Trophoblast cell (in vitro differentiated cells and primary cell): ENCODE measurements around the gene ASIC2.

Experiments used
- DNase-seq, 2 donors: peaks; one replicate each; pipeline ENCODE4 v3.0.0-alpha.2; 2016
- H2AFZ ChIP-seq: 2 replicates; pipeline ENCODE4 v1.6.1; 2013; ENCODE audit warnings: low read length, moderate library complexity, mild to moderate bottlenecking; ENCODE audit not compliant: insufficient read depth, poor library complexity
- H2AK5ac ChIP-seq: 2 replicates; pipeline ENCODE4 v1.6.1; 2013; ENCODE audit warnings: mild to moderate bottlenecking, low read length
- H2BK120ac ChIP-seq: 2 replicates; pipeline ENCODE4 v1.6.1; 2013; ENCODE audit warnings: low read length, mild to moderate bottlenecking, moderate library complexity; ENCODE audit not compliant: insufficient read depth, poor library complexity
- H2BK12ac ChIP-seq: 2 replicates; pipeline ENCODE4 v1.6.1; 2013; ENCODE audit warnings: mild to moderate bottlenecking, low read length, moderate library complexity
- H2BK5ac ChIP-seq: 2 replicates; pipeline ENCODE4 v1.6.1; 2013; ENCODE audit warnings: low read length, low read depth, moderate library complexity, mild to moderate bottlenecking; ENCODE audit not compliant: poor library complexity
- H3K14ac ChIP-seq: 2 replicates; pipeline ENCODE4 v1.6.1; 2013; ENCODE audit warnings: mild to moderate bottlenecking, low read length
- H3K18ac ChIP-seq: 2 replicates; pipeline ENCODE4 v1.6.1; 2013; ENCODE audit warnings: mild to moderate bottlenecking, low read length
- H3K23ac ChIP-seq: 2 replicates; pipeline ENCODE4 v1.6.1; 2013; ENCODE audit warnings: low read length
- H3K27ac ChIP-seq: 2 replicates; pipeline ENCODE4 v1.5.1; 2013; ENCODE audit warnings: low read depth, mild to moderate bottlenecking, inconsistent platforms, low read length, moderate library complexity
- H3K27me3 ChIP-seq: 2 replicates; pipeline ENCODE4 v1.6.1; 2013; ENCODE audit warnings: inconsistent platforms, mild to moderate bottlenecking, low read length, moderate library complexity; ENCODE audit not compliant: insufficient read depth
- H3K36me3 ChIP-seq, 2 experiments: 1 replicate in 1 of 2; 2 replicates in 1 of 2; pipeline ENCODE4 v1.6.1; 2013; ENCODE audit warnings: low read length in 2 of 2, mild to moderate bottlenecking in 2 of 2, moderate library complexity in 1 of 2; ENCODE audit not compliant: insufficient read depth in 2 of 2, control insufficient read depth in 1 of 2
- H3K4ac ChIP-seq: 2 replicates; pipeline ENCODE4 v1.6.1; 2013; ENCODE audit warnings: low read depth, mild to moderate bottlenecking, low read length, moderate library complexity
- H3K4me1 ChIP-seq, 2 experiments: 1 replicate in 1 of 2; 2 replicates in 1 of 2; pipeline ENCODE4 v1.6.1; 2013; ENCODE audit warnings: low read length in 2 of 2, mild to moderate bottlenecking in 2 of 2, moderate library complexity in 1 of 2; ENCODE audit not compliant: insufficient read depth in 2 of 2, control insufficient read depth in 1 of 2
- H3K4me2 ChIP-seq: 2 replicates; pipeline ENCODE4 v1.6.1; 2013; ENCODE audit warnings: inconsistent platforms, mild to moderate bottlenecking, low read length, moderate library complexity
- H3K4me3 ChIP-seq: 2 replicates; pipeline ENCODE4 v1.5.1; 2013; ENCODE audit warnings: mild to moderate bottlenecking, low read depth, low read length, inconsistent platforms
- H3K79me1 ChIP-seq: one replicate; pipeline ENCODE4 v1.6.1; 2013; ENCODE audit warnings: low read length
- H3K79me2 ChIP-seq: 2 replicates; pipeline ENCODE4 v1.6.1; 2013; ENCODE audit warnings: low read length, mild to moderate bottlenecking; ENCODE audit not compliant: control insufficient read depth, insufficient read depth, poor library complexity
- H3K9ac ChIP-seq: 2 replicates; pipeline ENCODE4 v1.6.1; 2013; ENCODE audit warnings: mild to moderate bottlenecking, low read length
- H3K9me3 ChIP-seq: 2 replicates; pipeline ENCODE4 v1.6.1; 2013; ENCODE audit warnings: low read depth, mild to moderate bottlenecking, control low read depth, inconsistent platforms, low read length; ENCODE audit not compliant: insufficient read depth
- H4K12ac ChIP-seq: 2 replicates; pipeline ENCODE4 v1.6.1; 2013; ENCODE audit warnings: low read depth, mild to moderate bottlenecking, low read length, moderate library complexity
- H4K8ac ChIP-seq: 2 replicates; pipeline ENCODE4 v1.6.1; 2013; ENCODE audit warnings: low read depth, mild to moderate bottlenecking, low read length, moderate library complexity
- H4K91ac ChIP-seq: one replicate; pipeline ENCODE4 v1.6.1; 2013; ENCODE audit warnings: low read depth, mild to moderate bottlenecking, low read length, moderate library complexity
- WGBS: extraction: QIAGEN DNeasy Blood & Tissue Kit; methylation state at CpG from one replicate; pipeline ENCODE4 v1.1.7; 2013; ENCODE audit warnings: missing lambda C conversion rate; ENCODE audit not compliant: insufficient read length, insufficient coverage; ENCODE audit errors: extremely low coverage; 5-methylcytosine and 5-hydroxymethylcytosine counted together

ASIC2 gene

DNA sequence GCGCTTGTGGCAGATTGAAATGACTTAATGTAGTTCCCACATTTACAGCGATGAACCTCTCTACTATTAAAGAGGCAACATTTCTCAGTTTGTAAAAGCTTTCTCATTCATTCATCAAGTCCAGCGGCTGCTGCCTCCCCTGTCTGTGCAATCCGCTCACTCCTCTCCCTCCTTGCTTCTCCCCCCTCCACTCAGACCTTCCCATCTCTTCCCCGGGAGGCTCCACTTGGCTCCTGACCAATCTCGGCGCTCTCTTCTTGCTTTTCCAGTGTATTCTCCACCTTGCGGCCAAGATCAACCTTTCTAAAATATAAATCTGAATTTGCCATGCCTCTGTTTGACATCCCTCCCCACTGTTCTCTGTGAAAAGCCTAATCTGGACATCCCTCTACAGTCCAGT, 117.5 kb downstream of the ASIC2 start:
- Histone ChIP-seq H2BK12ac (no peak overlapping the region), H3K4ac (no peak overlapping the region), H3K79me1 (no peaks in the 10 kb centered on the region), H2BK120ac (no peak overlapping the region), H2AFZ (no peak overlapping the region), H3K18ac (no peak overlapping the region), H3K4me1 (no peaks in the 10 kb centered on the region), H4K8ac (no peak overlapping the region), H3K9me3 (peaks cover 2% of the 10 kb centered on the region), H4K91ac (no peak overlapping the region), H3K27ac (no peak overlapping the region), H2AK5ac (no peak overlapping the region), H4K12ac (no peak overlapping the region), H2BK5ac (no peak overlapping the region), H3K27me3 (no peaks in the 10 kb centered on the region), H3K4me2 (no peak overlapping the region), H3K4me3 (no peak overlapping the region), H3K79me2 (no peaks in the 10 kb centered on the region), H3K23ac (no peak overlapping the region), H3K9ac (no peak overlapping the region), H3K36me3 (no peaks in the 10 kb centered on the region), H3K14ac (no peak overlapping the region)
- WGBS = no CpG with 5 or more reads among the region's 8 CpGs
- no peak for DNase-seq

DNA sequence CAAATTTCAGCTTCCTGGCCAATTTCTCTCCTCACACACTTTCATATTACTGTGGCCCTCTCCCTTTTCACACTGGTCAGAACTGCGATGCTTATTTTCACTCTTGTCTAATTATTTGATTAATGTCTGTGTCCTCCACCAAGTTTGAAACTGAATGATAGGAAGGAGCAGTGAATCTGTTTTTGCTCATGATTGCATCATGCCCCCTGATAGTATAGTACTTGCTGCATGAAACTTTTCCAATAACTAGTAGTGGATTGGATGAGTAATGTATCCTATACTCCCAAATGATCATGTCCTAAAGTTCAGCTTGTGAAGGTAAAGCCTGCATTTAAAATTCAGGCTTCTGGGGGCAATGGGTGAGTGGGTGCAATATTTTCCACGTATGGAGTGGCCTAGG, 121.2 kb downstream of the ASIC2 start:
- Histone ChIP-seq H2AFZ (no peak overlapping the region), H3K4me1 (no peaks in the 10 kb centered on the region), H4K91ac (no peak overlapping the region), H3K14ac (no peak overlapping the region), H3K27me3 (no peaks in the 10 kb centered on the region), H2BK12ac (no peak overlapping the region), H3K4me2 (no peak overlapping the region), H3K4ac (no peak overlapping the region), H3K36me3 (no peaks in the 10 kb centered on the region), H3K9me3 (peaks cover 2% of the 10 kb centered on the region), H4K12ac (no peak overlapping the region), H4K8ac (no peak overlapping the region), H3K18ac (no peak overlapping the region), H2BK5ac (no peak overlapping the region), H3K27ac (no peak overlapping the region), H3K23ac (no peak overlapping the region), H3K79me2 (no peaks in the 10 kb centered on the region), H2AK5ac (no peak overlapping the region), H3K9ac (no peak overlapping the region), H3K79me1 (no peaks in the 10 kb centered on the region), H2BK120ac (no peak overlapping the region), H3K4me3 (no peak overlapping the region)
- no peak for DNase-seq
- no CpG with 5 or more reads among the region's 2 CpGs for WGBS

DNA sequence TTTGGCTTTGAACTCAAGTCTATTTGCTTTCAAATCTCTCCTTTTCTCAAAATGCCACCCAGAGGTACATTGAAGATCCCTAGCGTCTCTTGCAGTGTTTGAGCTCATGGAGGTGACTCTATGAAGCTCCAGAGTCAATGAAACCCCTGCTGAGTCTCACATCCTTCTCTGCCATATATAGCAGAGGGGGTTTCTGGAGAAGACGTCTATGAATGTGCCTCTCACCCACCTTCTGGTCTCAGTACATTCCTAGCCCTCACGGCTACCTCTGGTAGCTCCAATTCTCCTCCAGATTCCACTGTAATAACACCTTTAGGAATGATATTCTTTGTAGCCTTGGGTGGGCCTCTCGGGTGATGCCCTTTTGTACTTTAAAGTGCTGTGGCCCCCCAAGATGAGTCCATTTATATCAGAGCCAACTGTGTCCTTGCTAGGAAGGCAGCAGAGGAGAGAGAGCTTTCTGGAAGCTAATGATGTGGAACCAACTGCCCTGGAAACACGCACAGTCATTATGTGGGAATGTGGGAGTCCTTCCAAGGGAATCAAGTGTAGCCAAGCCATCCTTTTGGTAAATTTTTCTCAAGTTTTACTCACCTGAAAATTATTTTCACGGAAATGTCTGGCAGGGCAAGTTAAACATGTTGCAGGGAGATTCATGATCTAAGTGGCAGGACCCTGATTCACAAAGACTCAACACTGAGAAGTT, 123.4 kb downstream of the ASIC2 start:
- no CpG with 5 or more reads among the region's 6 CpGs for WGBS
- DNase-seq = peak in 1 of 2 donors; percentile 30
- no peak overlapping the region for H3K14ac ChIP-seq
- no peak overlapping the region for H3K9ac ChIP-seq
- no peaks in the 10 kb centered on the region for H3K79me1 ChIP-seq
- no peak overlapping the region for H3K27ac ChIP-seq
- no peak overlapping the region for H4K91ac ChIP-seq
- H4K12ac ChIP-seq = no peak overlapping the region
- no peak overlapping the region for H3K4me2 ChIP-seq
- H2AK5ac ChIP-seq = no peak overlapping the region
- H2BK5ac ChIP-seq = no peak overlapping the region
- H3K4ac ChIP-seq = no peak overlapping the region
- no peak overlapping the region for H2BK12ac ChIP-seq
- H3K79me2 ChIP-seq = no peaks in the 10 kb centered on the region
- H4K8ac ChIP-seq = no peak overlapping the region
- H2BK120ac ChIP-seq = no peak overlapping the region
- H3K18ac ChIP-seq = no peak overlapping the region
- no peak overlapping the region for H3K23ac ChIP-seq
- no peaks in the 10 kb centered on the region for H3K27me3 ChIP-seq
- H2AFZ ChIP-seq = no peak overlapping the region
- H3K9me3 ChIP-seq = peaks cover 2% of the 10 kb centered on the region
- H3K36me3 ChIP-seq = no peaks in the 10 kb centered on the region
- H3K4me3 ChIP-seq = no peak overlapping the region
- no peaks in the 10 kb centered on the region for H3K4me1 ChIP-seq

DNA sequence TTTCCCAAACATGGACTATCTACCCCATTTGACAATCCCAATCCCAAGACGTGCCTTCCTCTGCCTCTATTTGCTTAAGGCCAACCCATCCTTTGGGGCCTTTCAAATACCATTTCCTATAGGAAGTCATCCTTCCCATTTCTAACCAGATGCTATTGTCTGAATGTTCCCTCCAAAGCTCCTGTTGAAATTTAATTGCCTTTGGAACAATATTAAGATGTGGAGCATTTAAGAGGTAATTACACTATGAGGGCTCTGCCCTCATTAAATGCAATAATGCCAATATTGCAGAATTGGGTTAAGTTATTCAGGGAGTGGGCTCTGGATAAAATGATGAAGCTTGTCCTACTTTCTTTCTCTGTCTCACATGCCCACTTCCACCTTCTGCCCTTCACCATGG, 125.4 kb downstream of the ASIC2 start:
- H3K18ac ChIP-seq = no peak overlapping the region
- H3K9ac ChIP-seq = no peak overlapping the region
- H3K4me2 ChIP-seq = no peak overlapping the region
- H2AFZ ChIP-seq = no peak overlapping the region
- no peaks in the 10 kb centered on the region for H3K4me1 ChIP-seq
- H3K27ac ChIP-seq = no peak overlapping the region
- H3K4ac ChIP-seq = no peak overlapping the region
- no peak overlapping the region for H4K8ac ChIP-seq
- no peak overlapping the region for H3K14ac ChIP-seq
- DNase-seq = no peak
- no peak overlapping the region for H3K4me3 ChIP-seq
- WGBS = no CpG with 5 or more reads among the region's 1 CpG
- H2BK12ac ChIP-seq = no peak overlapping the region
- H3K79me1 ChIP-seq = no peaks in the 10 kb centered on the region
- no peak overlapping the region for H4K12ac ChIP-seq
- H4K91ac ChIP-seq = no peak overlapping the region
- H2BK5ac ChIP-seq = no peak overlapping the region
- H3K36me3 ChIP-seq = no peaks in the 10 kb centered on the region
- no peak overlapping the region for H2AK5ac ChIP-seq
- H3K79me2 ChIP-seq = no peaks in the 10 kb centered on the region
- peaks cover 2% of the 10 kb centered on the region for H3K9me3 ChIP-seq
- no peak overlapping the region for H2BK120ac ChIP-seq
- no peak overlapping the region for H3K23ac ChIP-seq
- no peaks in the 10 kb centered on the region for H3K27me3 ChIP-seq
